Neural progenitor cell (in vitro differentiated cells): ENCODE results near the gene MARCHF4. TPM values are rescaled to one million over a fixed set of nuclear protein-coding genes. Genes with fewer than 3 reads are reported as not detected.

Source experiments
- DNase-seq: peaks from one replicate; pipeline ENCODE4 v3.0.0-alpha.2; 2016; ENCODE audit warnings: low spot score
- H2AFZ ChIP-seq: fragments of 200-600 bp; sonication (generic); replicated peaks from 2 replicates; pipeline ENCODE4 v1.6.1; 2016; ENCODE audit warnings: antibody characterized with exemption
- H3F3A ChIP-seq: fragments of 200-600 bp; sonication (generic); 2 replicates; pipeline ENCODE4 v1.6.1; 2016; ENCODE audit warnings: antibody characterized with exemption, low read depth
- H3K27ac ChIP-seq: fragments of 200-600 bp; sonication (generic); 2 replicates; pipeline ENCODE4 v1.5.1; 2016; ENCODE audit warnings: mild to moderate bottlenecking
- H3K27me3 ChIP-seq: fragments of 200-600 bp; sonication (generic); 2 replicates; pipeline ENCODE4 v1.6.1; 2016; ENCODE audit warnings: mild to moderate bottlenecking, moderate library complexity
- H3K36me3 ChIP-seq: fragments of 200-600 bp; sonication (generic); 2 replicates; pipeline ENCODE4 v1.5.1; 2016
- H3K4me1 ChIP-seq: fragments of 200-600 bp; sonication (generic); 2 replicates; pipeline ENCODE4 v1.6.1; 2016; ENCODE audit warnings: mixed run types
- H3K4me2 ChIP-seq: fragments of 200-600 bp; sonication (generic); 2 replicates; pipeline ENCODE4 v1.6.1; 2016
- H3K4me3 ChIP-seq: fragments of 200-600 bp; sonication (generic); 2 replicates; pipeline ENCODE4 v1.5.1; 2016
- H3K79me2 ChIP-seq: fragments of 200-600 bp; sonication (generic); 2 replicates; pipeline ENCODE4 v1.6.1; 2016; ENCODE audit warnings: low read depth
- H3K9ac ChIP-seq: fragments of 200-600 bp; sonication (generic); 2 replicates; pipeline ENCODE4 v1.6.1; 2016
- H3K9me3 ChIP-seq: fragments of 200-600 bp; sonication (generic); 2 replicates; pipeline ENCODE4 v1.5.1; 2016; ENCODE audit warnings: low read depth
- H4K20me1 ChIP-seq: fragments of 200-600 bp; sonication (generic); 2 replicates; pipeline ENCODE4 v1.6.1; 2016; ENCODE audit warnings: low read depth
- H3K27ac Mint-ChIP-seq: 3 replicates; pipeline ENCODE4 v1.8.0; 2021; ENCODE audit warnings: mixed read lengths
- H3K27me3 Mint-ChIP-seq: 2 replicates; pipeline ENCODE4 v1.8.0; 2022; ENCODE audit warnings: low read depth, mild to moderate bottlenecking, inconsistent platforms, moderate library complexity, mixed read lengths; ENCODE audit not compliant: insufficient read depth
- H3K36me3 Mint-ChIP-seq: 3 replicates; pipeline ENCODE4 v1.8.0; 2021; ENCODE audit warnings: mixed read lengths
- H3K4me1 Mint-ChIP-seq: 3 replicates; pipeline ENCODE4 v1.8.0; 2021; ENCODE audit warnings: mixed read lengths
- H3K4me3 Mint-ChIP-seq: 3 replicates; pipeline ENCODE4 v1.8.0; 2021; ENCODE audit warnings: mild to moderate bottlenecking, moderate library complexity, mixed read lengths
- H3K9me3 Mint-ChIP-seq: 3 replicates; pipeline ENCODE4 v1.8.0; 2020; ENCODE audit warnings: mixed read lengths
- CTCF ChIP-seq: fragments of 200-600 bp; sonication (generic); IDR thresholded peaks from 2 replicates; pipeline ENCODE4 v1.5.1; 2017; ENCODE audit warnings: antibody characterized with exemption, mild to moderate bottlenecking
- EZH2 ChIP-seq: fragments of 200-600 bp; sonication (generic); IDR thresholded peaks from 2 replicates; pipeline ENCODE4 v1.6.1; 2017; ENCODE audit warnings: antibody characterized with exemption, mild to moderate bottlenecking, moderate library complexity
- EZH2phosphoT487 ChIP-seq: fragments of 200-600 bp; sonication (generic); IDR thresholded peaks from 2 replicates; pipeline ENCODE4 v1.6.1; 2017; ENCODE audit warnings: antibody characterized with exemption
- total RNA-seq: library from RNA; depleted of rRNA; stranded (reverse); fragments of >200 nt; gene quantifications from 2 replicates; pipeline ENCODE4 v1.2.3, GENCODE V29; 2015; ENCODE audit warnings: low replicate concordance

The MARCHF4 gene
- total RNA-seq, 1 donor from 2014 or later: 0.26 TPM

GRCh38 chr2:216346781-216347180 lies 25.5 kb downstream of the MARCHF4 start:
- Histone ChIP-seq H3K79me2 (no peaks in the 10 kb centered on the region), H3K4me1 (peaks cover 27% of the 10 kb centered on the region), H3K9ac (no peak overlapping the region), H3F3A (peaks cover 15% of the 10 kb centered on the region), H3K27ac (no peak overlapping the region), H3K4me3 (no peak overlapping the region), H2AFZ (no peak overlapping the region), H3K36me3 (no peaks in the 10 kb centered on the region), H4K20me1 (no peaks in the 10 kb centered on the region), H3K27me3 (no peaks in the 10 kb centered on the region), H3K4me2 (no peak overlapping the region), H3K9me3 (no peaks in the 10 kb centered on the region)
- H3K4me1 Mint-ChIP-seq: peaks cover 42% of the 10 kb centered on the region
- TF ChIP-seq EZH2: no peak
- TF ChIP-seq EZH2phosphoT487: no peak
- no peak for TF ChIP-seq CTCF
- H3K36me3 Mint-ChIP-seq: no peaks in the 10 kb centered on the region
- H3K27me3 Mint-ChIP-seq: peaks cover 10% of the 10 kb centered on the region
- no peak for DNase-seq
- H3K4me3 Mint-ChIP-seq: no peak overlapping the region
- no peak overlapping the region for H3K27ac Mint-ChIP-seq
- no peaks in the 10 kb centered on the region for H3K9me3 Mint-ChIP-seq

- no peaks in the 10 kb centered on the region for H4K20me1 ChIP-seq
- H3K27me3 Mint-ChIP-seq: peaks cover 10% of the 10 kb centered on the region
- no peak overlapping the region for H3K4me3 Mint-ChIP-seq
- no peak overlapping the region for H3K4me3 ChIP-seq
- no peaks in the 10 kb centered on the region for H3K9me3 Mint-ChIP-seq
- H3K36me3 ChIP-seq: no peaks in the 10 kb centered on the region
- H3K9ac ChIP-seq: no peak overlapping the region
- H2AFZ ChIP-seq: no peak overlapping the region
- no peak overlapping the region for H3K4me2 ChIP-seq
- no peak for TF ChIP-seq CTCF
- TF ChIP-seq EZH2phosphoT487: no peak
- TF ChIP-seq EZH2: no peak
- peaks cover 46% of the 10 kb centered on the region for H3K4me1 Mint-ChIP-seq
- H3F3A ChIP-seq: peaks cover 19% of the 10 kb centered on the region
- H3K27ac Mint-ChIP-seq: no peak overlapping the region
- H3K9me3 ChIP-seq: no peaks in the 10 kb centered on the region
- H3K36me3 Mint-ChIP-seq: no peaks in the 10 kb centered on the region
- H3K4me1 ChIP-seq: peaks cover 36% of the 10 kb centered on the region
- H3K27me3 ChIP-seq: no peaks in the 10 kb centered on the region
- no peak for DNase-seq
- no peaks in the 10 kb centered on the region for H3K79me2 ChIP-seq
- H3K27ac ChIP-seq: no peak overlapping the region
Observed at GRCh38 chr2:216345846-216346245, 26.4 kb downstream of the MARCHF4 start.

GRCh38 chr2:216344950-216345300 lies 27.4 kb downstream of the MARCHF4 start:
- Histone ChIP-seq H4K20me1 (no peaks in the 10 kb centered on the region), H2AFZ (no peak overlapping the region), H3K9me3 (no peaks in the 10 kb centered on the region), H3K79me2 (no peaks in the 10 kb centered on the region), H3F3A (peaks cover 27% of the 10 kb centered on the region), H3K4me3 (no peak overlapping the region), H3K4me1 (peaks cover 45% of the 10 kb centered on the region), H3K27me3 (no peaks in the 10 kb centered on the region), H3K4me2 (peak overlapping the region; percentile 4), H3K36me3 (no peaks in the 10 kb centered on the region), H3K9ac (no peak overlapping the region), H3K27ac (no peak overlapping the region)
- H3K27ac Mint-ChIP-seq: no peak overlapping the region
- no peak for TF ChIP-seq CTCF
- no peak for TF ChIP-seq EZH2phosphoT487
- no peak for TF ChIP-seq EZH2
- no peaks in the 10 kb centered on the region for H3K36me3 Mint-ChIP-seq
- no peak overlapping the region for H3K4me3 Mint-ChIP-seq
- H3K27me3 Mint-ChIP-seq: peaks cover 6% of the 10 kb centered on the region
- H3K4me1 Mint-ChIP-seq: peaks cover 44% of the 10 kb centered on the region
- no peak for DNase-seq
- H3K9me3 Mint-ChIP-seq: no peaks in the 10 kb centered on the region
